ELF-1 (cell line): ENCODE measurements around the gene RAB7B.
A peak's percentile ranks its signal among the peaks of the same experiment; 100 is the strongest.
"Not testable (repeated sequence)": the region's sequence is repeated elsewhere in the genome, so short reads cannot be mapped to it uniquely, and the experiment has no call there.

Source experiments
- DNase-seq: peaks from one replicate; pipeline ENCODE4 v3.0.0-alpha.2; 2016; ENCODE audit warnings: low read depth, low spot score

RAB7B gene, protein sequence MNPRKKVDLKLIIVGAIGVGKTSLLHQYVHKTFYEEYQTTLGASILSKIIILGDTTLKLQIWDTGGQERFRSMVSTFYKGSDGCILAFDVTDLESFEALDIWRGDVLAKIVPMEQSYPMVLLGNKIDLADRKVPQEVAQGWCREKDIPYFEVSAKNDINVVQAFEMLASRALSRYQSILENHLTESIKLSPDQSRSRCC

DNA sequence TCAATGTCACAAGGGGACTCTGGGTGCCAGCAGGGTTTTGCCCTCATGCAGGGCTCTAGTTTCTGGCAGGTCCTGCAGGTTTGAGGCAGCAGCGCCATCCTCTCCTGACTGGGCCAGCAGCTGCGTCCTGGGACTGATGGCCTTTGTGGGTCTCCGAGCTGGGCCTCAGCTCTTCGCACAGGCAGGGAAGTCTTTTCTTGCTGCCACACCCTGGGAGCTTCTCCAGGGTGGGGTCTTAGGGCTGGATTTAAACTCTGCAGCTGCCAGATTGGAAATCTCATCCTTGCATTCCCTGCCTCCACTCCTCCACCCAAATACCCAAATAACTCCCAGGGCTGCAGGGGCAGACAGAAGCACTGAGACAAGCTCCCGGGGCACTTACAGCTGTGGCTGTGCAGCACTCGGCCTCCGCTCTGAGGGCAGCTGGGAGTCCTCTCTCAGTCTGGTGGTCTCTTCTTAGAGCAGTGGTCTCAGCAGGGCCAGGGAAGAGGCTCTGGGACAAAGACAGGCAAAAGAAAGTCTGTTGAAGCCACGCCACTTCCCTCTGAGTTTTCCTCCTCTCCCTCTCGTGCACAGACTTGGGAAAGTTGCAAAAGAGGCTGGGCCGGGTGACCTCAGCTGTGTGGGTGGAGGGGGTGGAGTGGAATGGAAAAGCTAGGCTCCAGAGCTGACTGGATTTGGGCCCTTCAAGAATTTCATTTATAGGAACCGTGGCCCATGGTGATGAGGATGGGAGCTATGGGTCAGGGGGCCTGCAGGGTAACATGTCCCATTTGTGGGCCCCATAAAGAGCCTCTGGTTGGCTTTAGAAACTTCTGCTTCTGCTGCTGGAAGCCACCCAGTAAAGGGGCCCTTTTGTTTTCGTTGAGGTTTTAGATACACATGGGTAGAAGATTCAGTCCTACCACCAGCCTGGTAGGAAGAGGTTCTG is at the start of gene RAB7B:
TSS of gene RAB7B (minus strand) at position 525 of the 931 bp plus-strand sequence. CDS start 9,260 bp downstream, outside the sequence.
- peak; percentile 22 for DNase-seq

DNA sequence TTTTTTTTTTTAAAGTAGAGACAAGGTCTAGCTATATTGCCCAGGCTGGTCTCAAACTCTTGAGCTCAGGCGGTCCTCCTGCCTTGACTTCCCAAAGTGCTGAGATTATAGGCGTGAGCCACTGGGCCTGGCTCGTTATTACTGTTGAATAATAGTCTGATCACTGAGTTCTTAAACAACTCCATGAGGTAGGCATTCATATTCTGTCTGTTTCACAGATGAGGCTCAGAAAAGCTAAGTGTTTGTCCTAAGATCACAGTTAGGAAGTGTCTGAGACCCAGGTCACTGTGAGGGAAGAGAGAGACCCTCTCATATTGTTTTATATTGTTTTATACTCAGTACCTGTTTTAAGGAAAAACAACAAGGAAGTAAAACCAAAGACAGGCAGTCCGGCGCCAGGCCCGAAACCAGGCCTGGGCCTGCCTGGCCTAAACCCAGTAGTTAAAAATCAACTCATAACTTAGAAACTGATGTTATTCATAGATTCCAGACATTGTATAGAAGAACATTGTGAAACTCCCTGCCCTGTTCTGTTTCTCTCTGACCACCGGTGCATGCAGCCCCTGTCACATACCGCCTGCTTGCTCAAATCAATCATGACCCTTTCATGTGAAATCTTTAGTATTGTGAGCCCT is 49.2 kb upstream of the RAB7B start:
- not testable (repeated sequence) for DNase-seq

DNA sequence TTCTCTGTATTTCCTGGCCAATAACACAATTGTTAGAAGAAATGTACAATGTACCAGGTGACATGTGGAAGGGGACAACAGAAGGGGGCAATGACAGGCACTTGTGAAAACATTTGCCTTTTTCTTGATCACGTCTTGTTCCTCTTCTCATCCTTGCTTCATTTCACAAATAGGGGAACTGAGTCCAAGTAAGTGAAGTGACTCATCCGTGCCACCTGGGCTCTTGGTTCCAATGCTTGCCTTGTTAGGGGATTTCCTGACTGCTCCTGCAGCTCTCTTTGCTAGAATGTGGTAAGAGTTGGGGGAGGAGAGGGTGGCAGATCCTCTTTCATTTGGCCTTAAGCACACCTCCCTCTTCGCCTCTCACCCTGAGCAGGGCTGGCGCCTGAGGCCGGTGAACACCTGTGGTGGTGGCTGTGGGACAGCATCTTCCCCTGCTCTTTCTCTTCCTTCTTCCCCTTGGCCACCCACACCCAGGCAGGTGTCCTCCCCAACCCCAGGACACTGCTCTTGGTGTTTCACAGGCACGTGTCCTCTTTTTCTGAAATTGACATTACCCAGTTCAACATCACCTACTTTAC is 47.5 kb upstream of the RAB7B start:
- DNase-seq = no peak

DNA sequence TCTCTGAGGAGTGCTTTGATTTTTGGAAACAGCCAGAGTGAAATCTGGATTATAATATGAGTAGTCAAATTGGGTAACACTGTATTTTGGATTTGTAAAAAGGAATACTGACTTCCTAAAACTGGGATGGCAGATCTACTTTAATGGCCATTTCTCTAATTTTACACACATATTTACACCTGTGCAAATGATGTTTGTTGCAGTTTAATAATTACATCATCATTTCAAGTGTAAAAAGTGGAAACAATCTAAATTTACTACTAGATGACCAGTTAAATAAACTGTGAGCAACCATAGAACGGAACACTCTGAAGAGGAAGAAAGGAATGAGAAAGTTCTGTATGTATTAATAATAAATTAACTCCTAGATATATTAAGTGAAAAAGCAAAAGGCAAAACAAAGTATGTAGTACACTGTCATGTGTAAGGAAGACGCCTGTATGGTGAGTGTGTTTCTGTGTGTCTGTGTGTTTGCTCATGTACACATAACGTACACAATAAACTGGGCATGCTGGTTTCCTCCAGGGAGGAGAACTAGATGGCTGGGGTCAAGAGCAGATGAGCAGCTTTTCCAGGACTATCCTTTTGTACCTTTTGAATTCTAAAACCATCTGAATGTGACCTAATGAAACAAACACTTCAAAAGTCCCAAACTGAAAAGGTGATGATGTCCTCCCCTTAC is 46.9 kb upstream of the RAB7B start:
- no peak for DNase-seq

DNA sequence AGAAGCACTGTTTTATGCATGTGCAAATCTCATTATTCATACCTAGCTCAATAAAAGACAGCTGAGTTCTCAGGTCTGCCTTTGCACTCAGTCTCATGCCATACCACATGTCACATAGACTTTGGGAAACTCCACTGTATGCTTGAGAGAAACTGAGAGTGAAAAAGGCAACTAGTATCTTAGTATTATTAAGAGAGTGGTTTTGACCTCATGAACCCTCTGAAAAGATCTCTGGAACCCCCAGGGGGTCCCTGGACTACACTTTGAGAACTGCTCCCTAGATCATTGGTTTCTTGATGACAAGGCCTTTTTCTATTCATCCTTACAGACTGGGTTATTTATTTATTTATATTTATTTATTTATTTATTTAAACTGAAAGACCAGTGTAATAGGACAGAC is 46.1 kb upstream of the RAB7B start:
- no peak for DNase-seq

DNA sequence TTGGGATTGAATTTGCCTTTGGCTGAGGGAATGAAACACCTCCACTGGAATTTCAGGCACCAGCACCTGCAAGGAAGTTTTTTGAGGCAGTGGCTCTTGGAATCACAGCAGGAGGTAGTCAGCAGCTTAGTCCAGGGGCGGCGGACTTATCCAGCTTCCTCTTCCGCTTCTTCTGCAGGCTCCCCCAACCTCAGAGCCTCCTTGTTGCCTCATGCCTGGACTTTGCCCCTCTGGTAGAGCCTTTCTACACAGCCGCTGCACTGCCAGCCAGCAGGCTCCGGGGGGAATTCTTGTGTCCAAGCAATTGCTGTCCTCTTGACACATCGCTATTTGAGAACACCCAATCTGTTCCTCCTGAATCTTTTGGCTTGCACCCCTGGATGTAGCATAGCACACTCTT is 45.4 kb upstream of the RAB7B start:
- no peak for DNase-seq

DNA sequence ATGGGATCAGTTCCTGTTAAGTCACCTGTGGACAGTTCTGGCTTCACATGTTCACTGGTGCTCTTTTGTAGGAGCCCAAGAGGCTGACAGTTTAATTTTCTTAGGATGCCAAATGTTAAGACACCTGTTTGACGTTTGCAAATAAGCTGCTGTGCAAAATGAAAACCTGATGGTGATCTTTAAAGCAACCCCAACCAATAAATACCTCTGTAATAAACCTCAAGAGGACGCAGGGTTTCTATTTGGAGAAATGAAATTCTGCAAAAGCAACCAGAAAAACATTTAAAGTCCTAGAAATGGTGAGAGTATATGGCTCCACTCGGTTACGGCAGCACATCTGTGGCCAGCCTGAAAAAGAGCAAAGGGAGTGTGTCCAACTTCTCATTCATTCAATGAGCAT is 44.1 kb upstream of the RAB7B start:
- no peak for DNase-seq

DNA sequence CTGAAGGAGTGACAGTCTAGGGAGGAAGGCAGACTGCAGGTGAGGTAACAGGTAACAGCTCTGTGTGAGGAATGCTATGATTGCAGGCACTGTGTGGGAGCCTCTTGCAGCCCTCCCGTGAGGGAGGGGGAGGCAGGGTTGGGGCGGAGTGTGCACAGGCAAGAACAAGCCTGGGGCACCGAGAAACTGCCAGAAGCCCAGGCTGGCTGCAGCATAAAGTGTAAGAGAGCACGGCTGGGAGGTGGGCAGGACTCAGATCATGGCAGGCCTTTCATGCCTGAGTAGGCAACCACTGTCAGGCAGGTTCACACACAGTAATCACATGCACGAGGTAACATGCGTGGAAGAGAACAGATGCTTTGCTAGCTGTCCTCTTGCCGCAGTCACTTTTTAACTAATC is 38.4 kb upstream of the RAB7B start:
- DNase-seq = peak; percentile 85

DNA sequence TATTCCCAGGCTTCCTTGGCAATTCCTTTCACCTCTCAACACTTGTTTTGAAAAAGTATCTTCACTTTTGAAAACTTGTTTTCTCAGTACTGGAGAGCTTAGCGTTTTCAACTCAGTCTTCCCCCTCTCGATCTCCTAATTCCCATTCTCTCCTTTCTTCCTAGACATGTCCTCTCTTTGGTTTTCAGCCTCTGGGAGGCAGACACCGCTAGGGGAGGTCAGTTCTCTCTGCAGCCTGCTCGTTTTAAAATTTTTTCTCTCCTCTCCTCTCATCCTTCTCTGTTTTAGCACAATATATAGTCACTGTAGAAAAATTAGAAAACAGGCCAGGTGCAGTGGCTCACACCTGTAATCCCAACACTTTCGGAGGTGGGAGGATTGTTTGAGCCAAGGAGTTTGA is 37.1 kb upstream of the RAB7B start:
- DNase-seq = no peak

DNA sequence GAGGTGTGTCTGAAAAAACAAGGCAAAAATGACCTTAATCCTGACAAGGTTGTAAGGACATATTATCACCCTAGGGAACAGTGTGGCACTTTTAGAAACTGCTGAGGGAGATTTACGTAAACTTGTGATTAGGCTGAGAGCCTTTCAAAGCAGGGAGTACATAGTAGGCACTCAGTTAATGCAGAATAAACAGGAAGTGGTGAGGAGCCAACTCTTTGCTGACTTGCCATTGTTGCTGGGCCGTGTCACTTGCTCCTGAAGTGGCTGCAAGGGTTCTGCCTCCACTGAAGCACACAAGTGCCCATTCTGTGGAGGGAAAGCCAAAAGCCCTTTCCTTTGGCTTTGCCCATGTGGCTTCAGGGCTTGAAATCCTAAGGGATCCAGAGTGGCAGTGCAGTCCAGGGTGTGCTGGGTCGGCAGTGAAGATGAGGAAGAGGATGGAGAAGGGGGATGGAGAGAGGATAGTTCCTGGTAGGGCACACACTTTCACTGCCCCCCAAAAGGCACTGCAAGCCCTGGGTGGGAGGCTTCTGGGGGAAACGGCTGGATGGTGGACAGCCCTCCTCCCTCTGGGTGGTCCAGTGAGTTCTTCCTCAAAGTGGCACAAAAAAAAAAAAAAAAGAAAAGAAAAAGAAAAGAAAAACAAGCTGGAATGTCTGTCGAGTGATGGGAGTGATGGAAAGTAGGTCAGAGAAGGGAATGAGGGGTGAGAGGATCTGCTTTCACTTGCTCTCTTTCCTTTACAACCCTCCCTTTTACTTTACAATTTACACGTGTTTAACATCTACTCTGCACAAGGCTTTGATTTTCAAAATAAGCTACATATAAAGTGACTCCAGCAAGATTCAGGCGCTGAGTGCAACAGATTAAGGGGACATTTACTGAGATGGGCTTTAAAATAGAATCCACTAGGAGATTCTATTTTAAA is 36.1 kb upstream of the RAB7B start:
- no peak for DNase-seq

DNA sequence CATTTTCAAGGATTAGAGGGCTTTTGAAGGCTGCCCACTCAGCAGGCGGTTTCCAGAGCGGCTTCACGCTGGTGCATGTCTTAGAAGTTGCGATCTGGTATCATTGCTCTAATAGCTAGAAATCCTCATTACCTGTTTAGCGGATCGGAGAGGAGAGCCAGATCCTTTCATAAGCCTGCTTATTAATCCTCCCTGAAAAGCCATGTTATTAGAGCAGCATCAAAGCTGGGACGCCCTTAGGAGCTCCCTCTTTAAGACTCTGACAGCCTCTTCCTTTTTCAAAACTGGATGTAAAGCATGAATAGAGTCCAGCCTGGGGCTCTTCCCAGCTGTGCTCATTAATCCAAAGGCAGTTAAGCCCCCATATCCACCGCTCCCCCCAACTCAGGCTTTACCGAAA is 34.4 kb upstream of the RAB7B start:
- DNase-seq = no peak

DNA sequence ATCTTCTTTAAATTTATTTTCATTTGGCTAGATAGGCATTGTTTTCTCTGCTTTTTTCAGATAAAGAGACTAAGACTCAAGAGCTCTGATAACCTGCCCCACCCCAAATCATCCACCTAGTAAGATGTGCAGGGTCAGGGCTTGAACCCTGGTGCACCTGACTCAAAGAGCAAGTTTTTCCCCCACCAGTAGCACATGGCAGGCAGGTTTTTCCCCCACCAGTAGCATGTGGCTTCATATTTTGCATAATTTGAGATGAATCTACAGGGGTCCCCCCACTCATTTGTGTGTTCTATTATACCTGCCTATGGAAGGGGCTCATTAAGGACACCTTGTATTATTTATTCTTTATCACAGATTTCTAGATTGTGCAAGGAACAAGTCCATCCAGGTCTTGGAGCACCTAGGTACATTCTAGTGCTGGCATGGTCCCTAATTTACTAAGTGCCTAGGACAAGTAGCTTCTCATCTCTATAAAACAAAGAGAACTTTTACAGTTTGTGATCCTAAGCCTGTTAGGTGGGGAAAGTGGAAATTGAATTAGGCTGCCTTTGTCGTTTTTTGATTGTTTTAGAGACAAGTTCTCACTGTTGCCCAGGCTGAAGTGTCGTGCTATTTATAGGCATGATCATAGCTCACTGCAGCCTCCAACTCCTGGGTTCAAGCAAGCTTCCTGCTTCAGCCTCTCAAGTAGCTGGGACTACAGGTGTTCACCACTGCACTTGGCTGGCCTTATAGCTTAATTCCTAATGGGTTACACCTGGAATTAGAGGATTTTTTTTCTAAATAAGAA is 33.7 kb upstream of the RAB7B start:
- DNase-seq = no peak

DNA sequence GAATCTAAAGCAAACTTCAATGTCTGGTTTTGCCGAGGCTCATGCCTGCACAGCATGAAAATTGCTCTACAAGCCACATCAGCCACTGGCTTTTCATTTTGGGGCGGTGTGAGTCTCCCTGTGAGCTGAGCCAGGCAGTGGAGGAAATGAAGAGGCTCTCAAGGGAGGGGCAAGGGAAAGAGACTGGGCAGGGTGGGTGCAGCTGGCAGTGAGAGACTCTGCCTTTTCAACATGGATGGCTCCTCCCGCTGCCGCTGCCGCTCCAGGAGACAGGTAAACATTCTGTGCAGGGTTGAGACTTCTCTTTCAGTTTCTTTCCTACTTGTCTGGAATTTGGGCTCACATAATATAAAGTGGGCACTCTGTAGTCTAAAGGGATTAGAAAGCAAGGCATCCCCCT is 31.8 kb upstream of the RAB7B start:
- no peak for DNase-seq

DNA sequence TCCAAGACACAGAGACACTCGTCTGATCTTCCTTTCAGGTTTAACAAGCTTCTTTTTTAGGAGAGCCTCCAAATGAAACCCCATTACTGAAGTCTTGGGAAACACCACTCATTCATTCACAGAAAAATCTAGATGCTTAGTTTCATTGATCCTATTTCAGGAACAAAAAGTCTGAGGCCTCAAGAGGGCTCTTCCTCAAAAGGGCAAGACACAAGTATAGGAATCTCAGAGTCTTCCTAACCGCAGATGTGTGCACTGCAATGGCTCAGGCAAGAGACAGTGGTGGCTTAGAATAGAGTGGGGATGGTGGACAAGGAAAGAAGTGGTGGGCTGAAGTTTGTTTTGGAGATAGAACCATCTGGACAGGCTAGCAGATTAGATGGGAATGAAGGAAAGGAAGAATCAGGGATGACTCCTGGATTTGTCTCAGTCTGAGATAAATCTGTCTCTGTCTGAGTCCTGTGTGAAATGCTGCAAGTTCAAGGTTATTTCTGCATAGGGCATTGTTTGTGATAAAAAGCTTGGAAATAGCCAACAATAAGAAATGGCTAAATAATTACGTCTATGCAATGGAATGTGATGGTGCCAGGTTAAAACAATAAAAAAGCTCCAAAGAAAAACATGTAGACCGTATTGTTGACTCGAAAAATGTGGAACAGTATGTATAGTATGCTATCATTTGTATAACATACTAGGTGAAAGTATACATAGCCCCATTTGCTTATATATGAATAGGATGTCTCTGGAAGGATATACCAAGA is 29.4 kb upstream of the RAB7B start:
- no peak for DNase-seq

DNA sequence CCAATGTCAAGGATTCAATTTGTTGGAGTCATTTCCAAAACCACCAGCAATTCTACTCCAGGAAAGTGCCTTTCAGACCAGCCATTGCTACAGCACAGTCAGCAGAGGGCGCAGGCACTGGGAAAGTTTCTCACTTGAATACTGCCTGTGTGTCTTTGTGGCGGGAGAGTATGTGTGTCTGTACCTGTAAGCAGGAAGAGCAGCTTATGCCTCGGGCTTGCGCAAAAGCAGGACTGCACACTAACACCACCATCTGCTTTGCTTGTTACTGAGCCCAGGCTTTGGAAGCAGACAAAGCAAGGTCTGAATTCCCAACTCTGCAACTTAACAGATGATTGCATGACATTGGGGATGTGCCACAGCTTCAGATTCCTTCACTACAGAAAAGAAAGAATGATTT is 27.5 kb upstream of the RAB7B start:
- DNase-seq = peak; percentile 83

DNA sequence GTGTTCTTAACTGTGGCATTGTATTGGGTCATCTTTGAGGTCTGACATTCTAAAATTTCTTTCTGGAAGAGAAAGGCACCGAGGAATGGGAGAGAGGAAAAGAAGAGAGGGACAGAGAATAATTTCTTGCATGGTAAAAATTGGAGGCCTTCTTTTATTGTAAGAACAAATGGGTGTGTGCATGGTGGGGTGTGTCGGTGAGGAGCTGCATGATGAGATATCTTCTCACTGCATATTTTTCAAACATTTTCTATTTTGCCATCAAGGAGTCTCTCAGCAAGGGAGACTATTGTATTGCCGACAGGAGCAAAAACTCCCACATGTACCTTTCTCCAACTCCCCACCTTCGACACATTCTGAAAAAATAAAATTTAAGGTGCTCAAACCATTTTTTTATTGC is 27.0 kb upstream of the RAB7B start:
- DNase-seq = no peak

DNA sequence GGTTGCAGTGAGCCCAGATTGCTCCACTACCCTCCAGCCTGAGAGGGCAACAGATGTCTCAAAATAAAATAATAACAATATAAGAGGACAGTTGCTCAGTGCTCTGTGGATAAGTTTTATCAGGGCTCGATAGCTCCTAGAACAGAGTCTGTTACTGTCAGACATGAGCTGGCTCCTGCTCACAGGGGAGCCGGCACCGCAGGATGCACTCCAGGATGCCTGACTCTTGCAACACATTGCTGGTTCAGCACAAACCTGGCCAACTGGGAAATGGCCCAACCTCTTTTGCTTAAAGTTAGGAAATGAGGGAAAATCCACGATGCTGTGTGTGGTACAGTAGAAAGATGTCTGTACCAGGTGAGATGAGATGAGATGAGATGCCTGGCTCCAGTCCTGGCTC is 26.3 kb upstream of the RAB7B start:
- DNase-seq = no peak

DNA sequence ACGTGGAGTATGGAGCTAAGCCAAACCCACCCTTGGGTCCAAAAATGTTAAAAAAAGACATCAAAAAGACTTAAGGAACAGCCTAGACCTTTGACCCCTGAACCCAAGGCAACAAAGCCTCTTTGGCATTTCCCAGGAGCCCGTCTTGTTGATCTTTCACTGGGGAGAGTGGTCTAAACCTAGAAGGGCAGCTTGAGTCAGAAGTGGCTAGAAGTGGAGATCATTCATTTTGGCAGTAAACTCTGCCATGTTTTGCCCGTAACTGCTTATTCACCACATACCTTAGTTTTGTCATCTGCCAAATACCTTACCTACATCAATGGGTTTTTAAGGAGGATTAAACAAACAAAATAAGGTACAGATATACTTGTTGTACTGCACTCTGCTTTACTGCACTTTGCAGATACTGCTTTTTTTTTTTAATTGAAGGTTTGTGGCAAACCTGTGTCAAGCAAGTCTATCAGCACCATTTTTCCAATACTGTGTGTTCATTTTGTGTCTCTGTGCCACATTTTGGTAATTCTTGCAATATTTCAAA is 22.2 kb upstream of the RAB7B start:
- DNase-seq = no peak

DNA sequence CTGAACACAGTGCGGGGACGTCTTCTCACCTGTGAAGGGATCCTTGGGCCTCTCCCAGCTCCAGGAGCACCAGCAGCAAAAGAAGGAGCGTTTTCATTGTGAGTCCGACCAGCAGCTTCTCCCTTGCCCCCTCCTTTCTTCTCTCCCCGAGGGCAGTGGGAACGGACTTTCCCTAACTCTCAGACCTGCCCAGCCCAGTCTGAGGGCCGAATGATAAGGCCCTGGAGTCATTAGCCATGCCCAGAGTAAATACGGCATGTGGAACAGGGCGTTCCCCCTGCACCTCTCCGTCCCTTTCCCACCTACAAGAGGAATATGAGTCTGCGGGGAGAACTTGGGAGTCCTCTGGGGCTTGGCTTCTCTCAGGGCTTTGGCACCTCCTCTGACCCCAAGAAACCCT is 20.5 kb upstream of the RAB7B start, which contains the start of gene CTSE:
TSS of gene CTSE (minus strand) at position 201 of the 400 bp plus-strand sequence. CDS start at position 97, 104 bp downstream.
- DNase-seq = no peak
